Epithelial cell of umbilical artery (primary cell): Measurements from ENCODE around the gene CSNK1G3. TPM values are rescaled to one million over a fixed set of nuclear protein-coding genes. Genes with fewer than 3 reads are reported as not detected.

ENCODE experiments used
- total RNA-seq: library from RNA; depleted of rRNA; stranded (reverse); fragments of >200 nt; gene quantifications from 2 replicates; pipeline ENCODE4 v1.2.3, GENCODE V29; 2014

The CSNK1G3 gene
- total RNA-seq = 47.7 and 53.8 TPM in 2 replicates

DNA sequence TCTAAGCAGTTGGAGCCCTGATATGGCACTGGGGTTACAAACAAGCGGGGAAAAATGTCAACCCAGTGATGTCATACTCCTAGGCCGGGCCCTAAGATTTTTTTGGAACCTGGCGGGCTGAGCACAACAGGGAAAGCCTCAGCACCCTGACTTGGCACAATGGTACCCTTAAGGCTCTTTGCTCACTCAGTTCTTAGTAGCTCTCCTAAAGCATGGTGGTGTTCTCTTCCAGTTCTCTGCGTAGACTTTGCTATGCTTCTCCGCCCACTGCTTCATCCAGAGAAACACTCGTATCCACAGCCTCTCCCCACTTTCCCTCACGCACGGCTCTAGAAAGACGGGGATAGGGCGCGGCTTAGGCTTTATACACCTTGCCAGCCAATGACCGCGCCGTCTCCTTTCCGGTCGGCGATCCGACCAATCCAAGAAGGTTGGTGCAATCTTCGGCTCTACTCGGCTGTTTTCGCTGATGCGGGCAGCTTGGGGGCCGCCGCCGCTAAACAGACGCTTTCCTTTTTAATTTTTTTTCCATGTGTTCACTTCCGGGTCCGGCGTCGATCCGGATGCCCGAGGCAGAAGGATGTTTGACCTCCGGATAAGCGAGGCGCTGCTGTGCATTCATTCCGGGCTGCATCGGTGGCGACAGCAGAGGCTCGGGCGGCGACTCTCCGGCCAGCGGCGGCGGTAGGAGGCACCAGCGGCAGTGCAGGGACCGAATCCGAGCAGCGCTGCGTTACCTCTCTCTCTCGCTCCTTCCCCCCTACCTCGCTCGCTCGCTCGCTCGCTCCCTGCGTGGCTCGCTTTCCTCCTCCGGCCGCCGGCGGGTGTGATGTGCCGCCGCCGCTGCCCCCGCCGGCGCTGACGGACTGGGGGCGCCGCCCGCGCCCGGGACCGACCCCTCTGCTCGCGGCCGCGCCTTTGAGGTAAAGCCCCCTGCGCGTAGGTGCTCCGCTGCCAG lies at the start of gene CSNK1G3:
TSS of gene CSNK1G3 (plus strand) at position 530 of the 958 bp plus-strand sequence. CDS start 33,487 bp downstream, outside the sequence.

Other genes starting within 250 kb of the CSNK1G3 start
- 12.3 and 16.0 TPM in 2 replicates for gene CEP120, start 88.8 kb upstream of the CSNK1G3 start, total RNA-seq